PC-9 (cell line): ENCODE data around the gene GOLGA6A. TPM values are rescaled to one million over a fixed set of nuclear protein-coding genes. Genes with fewer than 3 reads are reported as not detected.
A peak's percentile ranks its signal among the peaks of the same experiment; 100 is the strongest.
"Not testable (repeated sequence)": the region's sequence is repeated elsewhere in the genome, so short reads cannot be mapped to it uniquely, and the experiment has no call there.

Source experiments
- Bru-seq: library from RNA; stranded (reverse); fragments of 400-500 nt; gene quantifications from one replicate; lab custom pipeline; 2021; lab: Mats Ljungman, UMichigan
- BruChase-seq, 2 experiments: library from RNA; stranded (reverse); fragments of 400-500 nt; gene quantifications; one replicate each; lab custom pipeline; 2021; lab: Mats Ljungman, UMichigan
- BruUV-seq: library from RNA; stranded (reverse); fragments of 400-500 nt; replicated peaks from 2 replicates; lab custom pipeline; 2021; lab: Mats Ljungman, UMichigan
- CTCF ChIA-PET: fragments of 300-600 bp; sonication (Branson Sonifier 250); formaldehyde crosslinking; loops from one replicate; lab custom pipeline; 2022; ENCODE audit warnings: antibody characterized with exemption; lab: Charles Lee
- POLR2A ChIA-PET: fragments of 300-600 bp; sonication (Branson Sonifier 250); formaldehyde crosslinking; loops from one replicate; lab custom pipeline; 2022; ENCODE audit warnings: antibody characterized with exemption; ENCODE audit not compliant: unreplicated experiment; lab: Charles Lee
- DNase-seq, 2 experiments: peaks; one replicate each; pipeline versions ENCODE4 v3.0.0 to v3.0.0-alpha.2; 2015 to 2022; ENCODE audit warnings: mixed read lengths in 1 of 2
- H2AFZ ChIP-seq: fragments of 200-600 bp; sonication (generic); 2 replicates; pipeline ENCODE4 v1.8.1; 2017; ENCODE audit warnings: antibody characterized with exemption
- H3F3A ChIP-seq: fragments of 200-600 bp; sonication (generic); 2 replicates; pipeline ENCODE4 v1.8.1; 2017; ENCODE audit warnings: antibody characterized with exemption, mild to moderate bottlenecking, low read depth; ENCODE audit not compliant: insufficient read depth
- H3K27ac ChIP-seq: fragments of 200-600 bp; sonication (generic); 2 replicates; pipeline ENCODE4 v1.6.1; 2016; ENCODE audit warnings: mixed run types
- H3K27me3 ChIP-seq: fragments of 200-600 bp; sonication (generic); 2 replicates; pipeline ENCODE4 v1.6.1; 2016; ENCODE audit warnings: low read depth, mixed run types; ENCODE audit not compliant: insufficient read depth
- H3K36me3 ChIP-seq: fragments of 200-600 bp; sonication (generic); 2 replicates; pipeline ENCODE4 v1.6.1; 2016; ENCODE audit warnings: low read depth, mixed run types
- H3K4me1 ChIP-seq: fragments of 200-600 bp; sonication (generic); replicated peaks from 2 replicates; pipeline ENCODE4 v1.6.1; 2016; ENCODE audit warnings: mixed run types; ENCODE audit not compliant: insufficient read depth
- H3K4me2 ChIP-seq: fragments of 200-600 bp; sonication (generic); 2 replicates; pipeline ENCODE4 v1.6.1; 2017; ENCODE audit warnings: mixed run types
- H3K4me3 ChIP-seq: fragments of 200-600 bp; sonication (generic); 2 replicates; pipeline ENCODE4 v1.6.1; 2016; ENCODE audit warnings: mixed run types
- H3K79me2 ChIP-seq: fragments of 200-600 bp; sonication (generic); 2 replicates; pipeline ENCODE4 v1.6.1; 2017; ENCODE audit warnings: low read depth, mixed run types
- H3K9me2 ChIP-seq: fragments of 200-600 bp; sonication (generic); 2 replicates; pipeline ENCODE4 v1.8.1; 2017; ENCODE audit warnings: mild to moderate bottlenecking; ENCODE audit not compliant: insufficient read depth
- H3K9me3 ChIP-seq: fragments of 200-600 bp; sonication (generic); 2 replicates; pipeline ENCODE4 v1.8.1; 2016; ENCODE audit warnings: low read depth; ENCODE audit not compliant: insufficient read depth
- H4K20me1 ChIP-seq: fragments of 200-600 bp; sonication (generic); 2 replicates; pipeline ENCODE4 v1.8.1; 2017; ENCODE audit not compliant: insufficient read depth
- CTCF ChIP-seq: fragments of 200-600 bp; sonication (generic); conservative IDR thresholded peaks from 2 replicates; pipeline ENCODE4 v1.6.1; 2017; ENCODE audit warnings: mixed run types, antibody characterized with exemption, mild to moderate bottlenecking, moderate library complexity
- EZH2 ChIP-seq: fragments of 200-600 bp; sonication (generic); IDR thresholded peaks from 2 replicates; pipeline ENCODE4 v1.8.0; 2017; ENCODE audit warnings: antibody characterized with exemption, low read depth
- intact Hi-C: fragments of 100-400 bp; cut with micrococcal nuclease; formaldehyde crosslinking; loops from one replicate; pipeline ENCODE4 v1.10.0; 2022; ENCODE audit not compliant: unreplicated experiment
- long read RNA-seq: library from polyadenylated mRNA; stranded (forward); transcript quantifications from one replicate; pipeline ENCODE4 v2.0.0, GENCODE V29; 2022
- total RNA-seq: library from RNA; stranded (reverse); gene quantifications from 2 replicates; pipeline ENCODE4 v1.2.3, GENCODE V29; 2021

GOLGA6A gene
- total RNA-seq (1.2 TPM in 1 of 2 replicates, not detected in the other), Bru-seq, nascent RNA (not detected), BruChase-seq, experiment 1, labeled RNA remaining after a 2-hour chase (percentile 11 among the genes with signal in this experiment), BruChase-seq, experiment 2, labeled RNA remaining after a 6-hour chase (not detected)
- long read RNA-seq: 0 reads

GRCh38 chr15:74082450-74082849 is at the start of gene GOLGA6A:
Gene GOLGA6A (minus strand): TSS chr15:74082550. CDS start chr15:74082509, 41 bp downstream.
- BruUV-seq, H2AFZ ChIP-seq, H3K9me2 ChIP-seq, H3K4me3 ChIP-seq, POLR2A ChIA-PET, DNase-seq, H3K27me3 ChIP-seq, H3K36me3 ChIP-seq, CTCF ChIA-PET, H3F3A ChIP-seq, H3K9me3 ChIP-seq, H3K4me1 ChIP-seq, H3K27ac ChIP-seq, intact Hi-C loops, H4K20me1 ChIP-seq, H3K79me2 ChIP-seq, H3K4me2 ChIP-seq: not testable (repeated sequence)

- Histone ChIP-seq H3K36me3 (no peaks in the 10 kb centered on the region), H3K4me2 (no peak overlapping the region), H2AFZ (no peak overlapping the region), H3K27me3 (peaks cover 7% of the 10 kb centered on the region), H3K4me3 (no peak overlapping the region), H4K20me1 (no peaks in the 10 kb centered on the region), H3K9me2 (no peaks in the 10 kb centered on the region), H3K27ac (no peak overlapping the region), H3K9me3 (no peaks in the 10 kb centered on the region), H3F3A (peaks cover 7% of the 10 kb centered on the region; the same call in 1 of the 2 replicates), H3K4me1 (peaks cover 15% of the 10 kb centered on the region), H3K79me2 (no peaks in the 10 kb centered on the region)
- DNase-seq: no peak
- intact Hi-C loops: no loop called here
- no peak for TF ChIP-seq EZH2
- CTCF ChIA-PET: no interaction called here
- POLR2A ChIA-PET: no interaction called here
- BruUV-seq: no TSS peak
Measured at GRCh38 chr15:74131628-74132413, 49.5 kb upstream of the GOLGA6A start.

GRCh38 chr15:74130849-74131627 is 48.7 kb upstream of the GOLGA6A start:
- CTCF ChIA-PET: interaction anchor here (3.6 kb wide), 1 partner anchor 177 kb away, joined by 26 read pairs; no protein-coding TSS in a partner anchor
- DNase-seq: no peak
- H3K9me3 ChIP-seq: no peaks in the 10 kb centered on the region
- POLR2A ChIA-PET: no interaction called here
- H3K27ac ChIP-seq: no peak overlapping the region
- TF ChIP-seq CTCF (no peak), EZH2 (no peak)
- no TSS peak for BruUV-seq
- peaks cover 7% of the 10 kb centered on the region for H3K27me3 ChIP-seq
- no peak overlapping the region for H2AFZ ChIP-seq
- intact Hi-C loops: loop anchor here (1.0 kb wide), 1 partner anchor 109 kb away; no protein-coding TSS in a partner anchor
- H3K4me3 ChIP-seq: no peak overlapping the region
- H3K36me3 ChIP-seq: no peaks in the 10 kb centered on the region
- peaks cover 7% of the 10 kb centered on the region; the same call in 1 of the 2 replicates for H3F3A ChIP-seq
- no peaks in the 10 kb centered on the region for H3K9me2 ChIP-seq
- H3K79me2 ChIP-seq: no peaks in the 10 kb centered on the region
- H4K20me1 ChIP-seq: no peaks in the 10 kb centered on the region
- 0 out of 2 replicates have a peak, but pooled peaks cover 13% of the 10 kb centered on the region for H3K4me1 ChIP-seq
- no peak overlapping the region for H3K4me2 ChIP-seq
